GM12864 (cell line): ENCODE data around the gene INO80D.
"Not testable (repeated sequence)": the region's sequence is repeated elsewhere in the genome, so short reads cannot be mapped to it uniquely, and the experiment has no call there.

Experiments used
- DNase-seq: peaks from one replicate; pipeline ENCODE4 v3.0.0-alpha.2; 2011; ENCODE audit warnings: low read depth
- H3K4me3 ChIP-seq: 2 replicates; pipeline ENCODE4 v1.5.1; 2011; ENCODE audit warnings: mild to moderate bottlenecking, low read depth, low read length, control low read depth
- TF ChIP-seq, protein P1 (sequence below): IDR thresholded peaks from 2 replicates; pipeline ENCODE4 v1.5.1; 2011; ENCODE audit warnings: low read depth, mild to moderate bottlenecking, moderate library complexity, low read length, control low read depth, inconsistent platforms; ENCODE audit errors: missing control alignments

INO80D gene

DNA sequence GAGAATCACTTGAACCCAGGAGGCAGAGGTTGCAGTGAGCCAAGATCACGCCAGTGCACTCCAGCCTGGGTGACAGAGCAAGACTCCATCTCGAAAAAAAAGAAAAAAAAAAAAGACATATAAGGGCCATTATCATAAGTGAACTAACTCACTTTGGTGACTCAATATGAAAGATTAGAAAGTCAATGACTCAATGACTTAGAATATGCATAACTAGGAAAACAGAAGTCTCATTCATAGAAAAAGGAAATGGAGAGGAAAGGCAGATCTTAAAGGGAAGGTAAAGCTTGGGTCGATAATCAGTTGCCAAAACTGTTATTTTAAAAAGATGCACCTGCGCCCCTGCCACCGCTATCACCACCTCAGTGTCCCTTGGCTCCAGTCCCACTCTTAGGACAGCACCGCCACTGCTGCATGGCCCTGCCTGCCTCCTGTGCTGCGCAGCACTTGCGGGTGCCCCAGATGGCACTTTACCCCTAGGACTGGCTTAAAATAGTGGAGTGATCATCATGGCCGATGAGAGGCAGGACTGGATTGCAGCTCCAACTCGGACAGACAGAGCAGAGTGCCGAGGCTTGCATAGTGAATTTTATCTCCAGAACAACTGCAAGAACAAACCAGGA is 54.7 kb downstream of the INO80D start:
- no peak for DNase-seq
- TF ChIP-seq, protein P1, sequence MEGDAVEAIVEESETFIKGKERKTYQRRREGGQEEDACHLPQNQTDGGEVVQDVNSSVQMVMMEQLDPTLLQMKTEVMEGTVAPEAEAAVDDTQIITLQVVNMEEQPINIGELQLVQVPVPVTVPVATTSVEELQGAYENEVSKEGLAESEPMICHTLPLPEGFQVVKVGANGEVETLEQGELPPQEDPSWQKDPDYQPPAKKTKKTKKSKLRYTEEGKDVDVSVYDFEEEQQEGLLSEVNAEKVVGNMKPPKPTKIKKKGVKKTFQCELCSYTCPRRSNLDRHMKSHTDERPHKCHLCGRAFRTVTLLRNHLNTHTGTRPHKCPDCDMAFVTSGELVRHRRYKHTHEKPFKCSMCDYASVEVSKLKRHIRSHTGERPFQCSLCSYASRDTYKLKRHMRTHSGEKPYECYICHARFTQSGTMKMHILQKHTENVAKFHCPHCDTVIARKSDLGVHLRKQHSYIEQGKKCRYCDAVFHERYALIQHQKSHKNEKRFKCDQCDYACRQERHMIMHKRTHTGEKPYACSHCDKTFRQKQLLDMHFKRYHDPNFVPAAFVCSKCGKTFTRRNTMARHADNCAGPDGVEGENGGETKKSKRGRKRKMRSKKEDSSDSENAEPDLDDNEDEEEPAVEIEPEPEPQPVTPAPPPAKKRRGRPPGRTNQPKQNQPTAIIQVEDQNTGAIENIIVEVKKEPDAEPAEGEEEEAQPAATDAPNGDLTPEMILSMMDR: no peak
- H3K4me3 ChIP-seq: no peak overlapping the region

DNA sequence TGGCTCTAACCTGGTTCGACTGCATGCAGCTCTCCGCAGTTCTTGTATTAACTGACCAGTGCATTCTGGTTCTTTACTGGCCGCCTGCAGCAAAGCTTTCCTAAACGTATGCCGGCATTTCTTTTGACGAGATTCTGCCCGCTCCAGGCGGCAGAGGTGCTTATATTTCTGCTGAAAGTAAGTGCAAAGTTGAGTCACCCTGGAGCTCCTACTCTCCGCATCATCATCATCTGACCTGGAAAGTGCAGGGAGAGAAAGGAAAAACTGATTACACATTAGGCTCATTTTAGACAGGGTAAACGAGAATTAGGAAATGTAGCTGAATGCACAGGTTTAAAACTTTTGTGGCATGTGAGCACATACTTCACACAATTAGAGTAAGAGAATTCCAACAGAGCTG is 57.9 kb downstream of the INO80D start:
- H3K4me3 ChIP-seq: no peak overlapping the region
- DNase-seq: no peak
- TF ChIP-seq, protein P1: no peak

DNA sequence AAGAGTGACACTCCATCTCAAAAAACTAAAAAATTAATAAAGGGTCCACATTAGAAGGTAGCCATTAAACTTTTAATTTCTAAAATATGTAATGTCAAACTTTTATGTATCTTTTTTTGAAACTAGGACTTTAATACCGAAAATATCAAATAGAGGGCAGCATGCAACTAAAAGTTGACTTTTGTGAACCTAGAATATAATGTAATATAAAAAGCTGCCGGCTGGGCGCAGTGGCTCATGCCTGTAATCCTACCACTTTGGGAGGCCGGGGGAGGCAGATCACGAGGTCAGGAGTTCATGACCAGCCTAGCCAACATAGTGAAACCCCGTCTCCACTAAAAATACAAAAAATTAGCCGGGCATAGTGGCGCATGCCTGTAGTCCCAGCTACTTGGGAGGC is 62.8 kb downstream of the INO80D start:
- no peak for DNase-seq
- H3K4me3 ChIP-seq: no peak overlapping the region
- TF ChIP-seq, protein P1: no peak

DNA sequence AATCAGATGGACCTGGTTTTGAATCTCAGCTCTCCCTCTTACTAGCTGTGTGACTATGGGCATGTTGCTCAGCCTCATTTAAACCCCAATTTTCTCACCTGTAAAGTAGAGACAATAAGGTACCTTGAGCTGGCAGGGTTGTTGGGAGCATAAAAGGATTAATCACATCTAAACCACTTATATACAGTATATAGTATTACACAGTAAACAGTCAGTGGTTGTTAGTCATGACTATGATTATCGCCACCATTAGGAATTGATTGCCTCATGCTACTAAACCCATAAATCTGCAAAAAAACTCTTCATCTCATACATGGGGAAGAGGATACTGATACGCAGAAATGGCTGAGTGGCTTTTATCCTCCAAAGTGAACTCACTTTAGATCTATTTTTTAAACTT is 65.8 kb downstream of the INO80D start:
- H3K4me3 ChIP-seq: no peak overlapping the region
- TF ChIP-seq, protein P1: no peak
- DNase-seq: no peak

DNA sequence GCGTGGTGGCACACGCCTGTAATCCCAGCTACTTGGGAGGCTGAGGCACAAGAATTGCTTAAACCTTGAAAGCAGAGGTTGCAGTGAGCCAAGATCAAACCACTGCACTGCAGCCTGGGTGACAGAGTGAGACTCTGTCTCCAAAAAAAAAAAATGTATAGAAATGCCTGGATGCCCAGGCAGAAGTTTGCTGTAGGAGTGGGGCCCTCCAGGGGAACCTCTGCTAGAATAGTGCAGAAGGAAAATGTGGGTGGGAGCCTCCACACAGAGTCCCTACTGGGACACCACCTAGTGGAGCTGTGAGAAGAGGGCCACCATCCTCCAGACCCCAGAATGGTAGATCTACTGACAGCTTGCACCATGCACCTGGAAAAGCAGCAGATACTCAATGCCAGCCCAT is 70.2 kb downstream of the INO80D start:
- not testable (repeated sequence) for DNase-seq, H3K4me3 ChIP-seq

DNA sequence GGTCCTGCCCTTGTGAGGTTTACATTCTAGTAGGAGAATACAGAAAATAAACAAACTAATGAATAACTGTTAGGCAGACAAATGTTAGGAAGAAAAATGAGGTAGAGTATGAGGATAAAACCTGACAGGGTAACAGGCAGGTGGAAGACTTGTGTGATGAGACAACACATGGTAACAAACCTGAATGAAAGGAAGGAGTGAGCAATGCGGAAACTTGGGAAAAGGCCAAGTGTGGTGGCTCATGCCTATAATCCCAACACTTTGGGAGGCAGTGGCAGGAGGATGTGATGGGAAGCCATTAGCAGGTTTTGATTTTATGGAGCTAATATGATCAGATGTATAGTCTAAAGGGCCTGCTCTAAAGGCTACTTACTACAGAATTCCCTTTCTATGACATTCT is 74.2 kb downstream of the INO80D start:
- TF ChIP-seq, protein P1: no peak
- no peak overlapping the region for H3K4me3 ChIP-seq
- DNase-seq: no peak

DNA sequence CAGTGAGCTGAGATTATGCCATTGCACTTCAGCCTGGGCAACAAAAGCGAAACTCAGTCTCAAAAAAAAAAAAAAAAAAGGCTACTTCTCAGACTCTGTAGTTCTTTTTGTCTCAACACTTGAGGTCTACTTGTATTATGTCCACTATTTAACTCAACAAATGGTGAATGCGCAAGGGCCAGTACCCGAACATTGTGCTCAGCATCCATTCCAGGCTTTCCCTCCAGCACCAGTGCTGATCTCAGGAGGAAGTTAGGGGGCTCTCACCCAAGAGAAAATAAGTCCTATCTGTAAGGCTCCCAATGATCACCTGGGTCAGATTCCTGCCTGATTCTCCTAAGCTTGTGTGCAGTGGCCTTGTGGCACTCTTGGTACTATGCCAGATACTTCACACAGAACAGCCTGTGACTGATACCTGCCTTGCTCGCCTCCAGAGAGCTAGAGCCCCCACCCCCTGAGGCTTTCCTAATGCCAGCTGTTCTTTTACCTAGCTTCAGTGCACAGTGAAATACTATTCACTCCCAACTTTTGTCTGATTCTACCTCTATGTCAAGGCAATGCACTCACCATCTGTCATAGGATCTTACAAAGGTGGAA is 74.9 kb downstream of the INO80D start:
- no peak for DNase-seq
- TF ChIP-seq, protein P1: no peak
- H3K4me3 ChIP-seq: no peak overlapping the region
